Effector CD4-positive, alpha-beta T cell (primary cell): ENCODE measurements around the gene HNRNPH1.

Source experiments
- DNase-seq: peaks from one replicate; pipeline ENCODE4 v3.0.0-alpha.2; 2020

HNRNPH1 gene

GRCh38 chr5:179621551-179622214 lies 1.8 kb downstream of the HNRNPH1 start:
- DNase-seq: no peak

GRCh38 chr5:179620703-179621350 lies 2.6 kb downstream of the HNRNPH1 start:
- DNase-seq: no peak

GRCh38 chr5:179620293-179620692 lies 3.2 kb downstream of the HNRNPH1 start:
- DNase-seq: no peak

GRCh38 chr5:179619776-179620175 lies 3.7 kb downstream of the HNRNPH1 start:
- no peak for DNase-seq

GRCh38 chr5:179618923-179619554 lies 4.4 kb downstream of the HNRNPH1 start:
- DNase-seq: no peak

- DNase-seq: no peak
These were observed 5.5 kb downstream of the HNRNPH1 start for GRCh38 chr5:179617930-179618329.

GRCh38 chr5:179616002-179616594 lies 7.4 kb downstream of the HNRNPH1 start:
- no peak for DNase-seq

GRCh38 chr5:179615203-179615602 lies 8.3 kb downstream of the HNRNPH1 start:
- no peak for DNase-seq

GRCh38 chr5:179614745-179615144 lies 8.7 kb downstream of the HNRNPH1 start:
- no peak for DNase-seq

GRCh38 chr5:179613460-179614071 lies 9.9 kb downstream of the HNRNPH1 start:
- DNase-seq: no peak

GRCh38 chr5:179612577-179613459 lies 10.7 kb downstream of the HNRNPH1 start:
- no peak for DNase-seq

- DNase-seq: no peak
These were observed 12.6 kb downstream of the HNRNPH1 start for GRCh38 chr5:179610903-179611265.

- DNase-seq: no peak
These were observed 13.2 kb downstream of the HNRNPH1 start for GRCh38 chr5:179610109-179610902.

- DNase-seq: no peak
These were observed 13.7 kb downstream of the HNRNPH1 start for GRCh38 chr5:179609834-179610108.

GRCh38 chr5:179608131-179608581 lies 15.3 kb downstream of the HNRNPH1 start:
- peak; percentile 16 for DNase-seq

GRCh38 chr5:179607160-179607931 lies 16.1 kb downstream of the HNRNPH1 start:
- no peak for DNase-seq

GRCh38 chr5:179606910-179607159 lies 16.6 kb downstream of the HNRNPH1 start:
- DNase-seq: no peak

- no peak for DNase-seq
These were observed 17.2 kb downstream of the HNRNPH1 start for GRCh38 chr5:179606071-179606909.

- no peak for DNase-seq
These were observed 18.2 kb downstream of the HNRNPH1 start for GRCh38 chr5:179605026-179605833.
